ENCODE measurements around the gene SLC4A5. TPM values are rescaled to one million over a fixed set of nuclear protein-coding genes. Genes with fewer than 3 reads are reported as not detected.
A peak's percentile ranks its signal among the peaks of the same experiment; 100 is the strongest.

The SLC4A5 gene
- total RNA-seq, 1 experiment from 2014 or later = 1.8 TPM

GRCh38 chr2:74198461-74199274, 144.5 kb downstream of the SLC4A5 start, which contains the start of gene MTHFD2 (continued):
- TF ChIP-seq NR2C2 (CRISPR knock-in tag; IDR thresholded peaks at IDR 0.05) (0 out of 2 replicates have a peak, but pooled peaks have one; percentile 73), ZNF263 (CRISPR knock-in tag; IDR thresholded peaks at IDR 0.05; ENCODE audit: low read depth) (no peak; the same call in 1 of the 2 replicates), ZNF317 (CRISPR knock-in tag; IDR thresholded peaks at IDR 0.05; ENCODE audit: borderline replicate concordance, low read depth) (0 out of 2 replicates have a peak, but pooled peaks have one; percentile 49), PRRX2 (CRISPR knock-in tag; IDR thresholded peaks at IDR 0.05) (peak; percentile 72), NFATC4 (CRISPR knock-in tag; IDR thresholded peaks at IDR 0.05) (peak; percentile 69), ATF1 (CRISPR knock-in tag; IDR thresholded peaks at IDR 0.05) (peak; percentile 79), NR1H2 (CRISPR knock-in tag; IDR thresholded peaks at IDR 0.05) (peak; percentile 74; the same call in 1 of the 2 replicates), E2F4 (CRISPR knock-in tag; IDR thresholded peaks at IDR 0.05; ENCODE audit: borderline replicate concordance, low read depth) (peak; percentile 81; the same call in 1 of the 2 replicates), MYBL2 (CRISPR knock-in tag; IDR thresholded peaks at IDR 0.05) (peak; percentile 88), MAX (CRISPR knock-in tag; IDR thresholded peaks at IDR 0.05) (peak; percentile 98), CBFB (CRISPR knock-in tag; IDR thresholded peaks at IDR 0.05; ENCODE audit: low read depth) (0 out of 2 replicates have a peak, but pooled peaks have one; percentile 78), RORB (CRISPR knock-in tag; IDR thresholded peaks at IDR 0.05) (no peak), ERG (CRISPR knock-in tag; IDR thresholded peaks at IDR 0.05) (no peak; the same call in 1 of the 2 replicates), HMGA2 (CRISPR knock-in tag; IDR thresholded peaks at IDR 0.05) (no peak), CREM (CRISPR knock-in tag; IDR thresholded peaks at IDR 0.05) (peak; percentile 81), ZBTB43 (CRISPR knock-in tag; IDR thresholded peaks at IDR 0.05) (peak; percentile 83; the same call in 1 of the 2 replicates), CDX4 (CRISPR knock-in tag; IDR thresholded peaks at IDR 0.05; ENCODE audit: borderline replicate concordance) (no peak), STAT6 (CRISPR knock-in tag; conservative IDR thresholded peaks at IDR 0.05; ENCODE audit: low read depth) (peak; percentile 57; the same call in 1 of the 2 replicates), SMAD4 (CRISPR knock-in tag; IDR thresholded peaks at IDR 0.05) (peak; percentile 77), PREB (CRISPR knock-in tag; IDR thresholded peaks at IDR 0.05; ENCODE audit: borderline replicate concordance) (peak; percentile 82; the same call in 1 of the 2 replicates), ATF2 (CRISPR knock-in tag; IDR thresholded peaks at IDR 0.05; ENCODE audit: borderline replicate concordance, low read depth) (0 out of 2 replicates have a peak, but pooled peaks have one; percentile 11), ETV6 (CRISPR knock-in tag; IDR thresholded peaks at IDR 0.05) (peak; percentile 96), NFYB (CRISPR knock-in tag; conservative IDR thresholded peaks at IDR 0.05; ENCODE audit: low read depth) (peak; percentile 91), RELA (CRISPR knock-in tag; IDR thresholded peaks at IDR 0.05; ENCODE audit: borderline replicate concordance) (peak; percentile 80)
